H1 (cell line): ENCODE data around the gene MMP13.

Experiments
- CTCF ChIP-seq, 3 experiments: IDR thresholded peaks; 1 replicate in 2 of 3; 2 replicates in 1 of 3; pipeline versions ENCODE4 v1.5.1 to v1.6.1; 2011; ENCODE audit warnings: low read length in 3 of 3, mild to moderate bottlenecking in 3 of 3, inconsistent platforms in 2 of 3, low read depth in 1 of 3, moderate library complexity in 1 of 3; ENCODE audit not compliant: insufficient read depth in 1 of 3; ENCODE audit errors: control extremely low read depth in 1 of 3
- FOSL1 ChIP-seq: IDR thresholded peaks from 2 replicates; pipeline ENCODE4 v1.6.1; 2011; ENCODE audit warnings: mild to moderate bottlenecking, low read depth, low read length, moderate library complexity; ENCODE audit not compliant: insufficient read depth
- POLR2A ChIP-seq, 2 experiments: IDR thresholded peaks; 1 replicate in 1 of 2; 2 replicates in 1 of 2; pipeline ENCODE4 v1.6.1; 2011; ENCODE audit warnings: low read depth in 2 of 2, low read length in 2 of 2, mild to moderate bottlenecking in 2 of 2; ENCODE audit errors: control extremely low read depth in 1 of 2
- POLR2AphosphoS5 ChIP-seq: IDR thresholded peaks from 2 replicates; pipeline ENCODE4 v1.6.1; 2011; ENCODE audit warnings: low read depth, low read length
- TF ChIP-seq, protein P1 (sequence below): IDR thresholded peaks from 2 replicates; pipeline ENCODE4 v1.6.1; 2012; ENCODE audit warnings: inconsistent platforms

- TF ChIP-seq CTCF (IDR thresholded peaks at IDR 0.05; ENCODE audit: control extremely low read depth in 1 of 3, insufficient read depth in 1 of 3, low read depth in 1 of 3, low read length in 3 of 3) (no peak), POLR2A (IDR thresholded peaks at IDR 0.05; ENCODE audit: control extremely low read depth in 1 of 2, low read depth in 2 of 2, low read length in 2 of 2) (no peak), POLR2AphosphoS5 (no peak), FOSL1 (no peak)
- TF ChIP-seq, protein P1, sequence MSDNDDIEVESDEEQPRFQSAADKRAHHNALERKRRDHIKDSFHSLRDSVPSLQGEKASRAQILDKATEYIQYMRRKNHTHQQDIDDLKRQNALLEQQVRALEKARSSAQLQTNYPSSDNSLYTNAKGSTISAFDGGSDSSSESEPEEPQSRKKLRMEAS, result no peak
These were observed 10.5 kb upstream of the MMP13 start for GRCh38 chr11:102966011-102966410.
